Measurements from ENCODE around the gene ZNF91.
"Not testable (repeated sequence)": the region's sequence is repeated elsewhere in the genome, so short reads cannot be mapped to it uniquely, and the experiment has no call there.

Gene ZNF91

DNA sequence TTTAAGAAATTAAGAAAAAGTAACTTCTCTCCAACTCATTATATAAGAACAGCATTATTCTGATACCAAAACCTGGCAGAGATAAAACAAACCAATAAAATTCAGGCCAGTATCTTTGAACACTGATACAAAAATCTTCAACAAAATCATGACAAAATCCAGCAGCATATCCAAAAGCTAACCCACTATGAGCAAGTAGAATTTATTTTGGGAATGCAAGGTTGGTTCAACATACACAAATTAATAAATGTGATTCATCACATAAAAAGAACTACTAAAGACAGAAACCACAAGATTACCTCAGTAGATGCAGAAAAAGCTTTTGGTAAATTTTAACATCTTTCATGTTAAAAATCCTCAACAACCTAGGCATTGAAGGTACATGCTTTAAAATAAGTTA lies 12.3 kb downstream of the ZNF91 start:
- TF ChIP-seq, protein P1, sequence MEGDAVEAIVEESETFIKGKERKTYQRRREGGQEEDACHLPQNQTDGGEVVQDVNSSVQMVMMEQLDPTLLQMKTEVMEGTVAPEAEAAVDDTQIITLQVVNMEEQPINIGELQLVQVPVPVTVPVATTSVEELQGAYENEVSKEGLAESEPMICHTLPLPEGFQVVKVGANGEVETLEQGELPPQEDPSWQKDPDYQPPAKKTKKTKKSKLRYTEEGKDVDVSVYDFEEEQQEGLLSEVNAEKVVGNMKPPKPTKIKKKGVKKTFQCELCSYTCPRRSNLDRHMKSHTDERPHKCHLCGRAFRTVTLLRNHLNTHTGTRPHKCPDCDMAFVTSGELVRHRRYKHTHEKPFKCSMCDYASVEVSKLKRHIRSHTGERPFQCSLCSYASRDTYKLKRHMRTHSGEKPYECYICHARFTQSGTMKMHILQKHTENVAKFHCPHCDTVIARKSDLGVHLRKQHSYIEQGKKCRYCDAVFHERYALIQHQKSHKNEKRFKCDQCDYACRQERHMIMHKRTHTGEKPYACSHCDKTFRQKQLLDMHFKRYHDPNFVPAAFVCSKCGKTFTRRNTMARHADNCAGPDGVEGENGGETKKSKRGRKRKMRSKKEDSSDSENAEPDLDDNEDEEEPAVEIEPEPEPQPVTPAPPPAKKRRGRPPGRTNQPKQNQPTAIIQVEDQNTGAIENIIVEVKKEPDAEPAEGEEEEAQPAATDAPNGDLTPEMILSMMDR (conservative IDR thresholded peaks at IDR 0.05; ENCODE audit: low read length), result no peak
- H3K4me3 ChIP-seq (ENCODE audit: low read length), result no peak overlapping the region
- no peak for DNase-seq (ENCODE audit: low read depth)

DNA sequence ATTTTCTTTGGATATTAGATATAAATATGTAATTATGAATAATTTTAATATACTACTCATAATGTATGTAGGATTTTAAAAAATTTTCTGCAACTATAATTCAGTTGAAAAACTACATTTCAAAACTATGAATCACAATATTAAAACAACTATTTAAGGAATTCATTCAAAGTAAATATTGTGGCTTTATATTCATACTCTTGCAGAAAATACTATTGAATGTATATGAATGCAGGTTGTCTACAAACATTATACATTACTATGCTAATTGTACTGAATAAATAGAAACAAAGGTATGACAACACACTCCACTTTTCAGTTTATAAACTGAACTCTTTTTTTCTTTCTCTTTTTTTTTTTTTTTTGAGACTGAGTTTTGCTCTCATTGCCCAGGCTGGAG lies 14.2 kb downstream of the ZNF91 start:
- DNase-seq (ENCODE audit: low read depth), result no peak
- no peak overlapping the region for H3K4me3 ChIP-seq (ENCODE audit: low read length)
- TF ChIP-seq, protein P1 (conservative IDR thresholded peaks at IDR 0.05; ENCODE audit: low read length), result no peak

DNA sequence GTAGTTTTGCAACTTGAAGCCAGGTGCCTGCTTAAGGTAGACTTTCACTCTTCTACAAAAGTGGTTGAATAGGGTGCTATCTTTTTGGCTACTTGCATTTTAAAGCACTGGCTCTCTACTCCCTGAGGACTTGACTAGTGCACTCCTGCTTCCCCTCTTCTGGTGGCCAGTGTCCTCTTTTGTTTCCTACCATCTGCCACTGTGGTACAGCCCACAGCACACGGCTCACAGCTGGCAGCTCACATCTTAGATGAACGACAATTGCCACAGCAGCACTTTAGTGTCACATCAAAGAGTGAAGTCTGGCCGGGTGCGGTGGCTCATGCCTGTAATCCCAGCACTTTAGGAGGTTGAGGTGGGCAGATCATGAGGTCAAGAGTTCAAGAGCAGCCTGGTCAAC lies 15.6 kb downstream of the ZNF91 start:
- not testable (repeated sequence) for DNase-seq (ENCODE audit: low read depth); H3K4me3 ChIP-seq (ENCODE audit: low read length)

DNA sequence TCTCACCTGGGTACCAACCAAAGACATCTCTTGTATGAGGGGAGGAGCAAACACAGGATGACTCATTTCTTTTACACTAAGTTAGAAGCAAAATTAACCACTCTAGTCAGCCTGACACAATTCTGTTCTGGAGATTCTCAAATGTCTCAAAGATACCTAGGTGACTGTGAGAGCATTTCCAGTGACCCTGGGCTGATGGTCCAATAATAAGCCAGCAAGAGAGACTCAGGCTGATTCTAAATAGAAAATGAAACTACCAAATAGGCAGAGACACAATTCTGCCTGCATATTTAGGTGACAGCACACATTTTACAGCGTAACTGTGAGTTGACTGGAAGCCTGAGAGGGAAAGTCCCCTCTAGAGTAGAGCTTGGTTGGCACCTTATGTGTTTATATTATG lies 16.3 kb downstream of the ZNF91 start:
- no peak overlapping the region for H3K4me3 ChIP-seq (ENCODE audit: low read length)
- DNase-seq (ENCODE audit: low read depth), result no peak
- TF ChIP-seq, protein P1 (conservative IDR thresholded peaks at IDR 0.05; ENCODE audit: low read length), result no peak

DNA sequence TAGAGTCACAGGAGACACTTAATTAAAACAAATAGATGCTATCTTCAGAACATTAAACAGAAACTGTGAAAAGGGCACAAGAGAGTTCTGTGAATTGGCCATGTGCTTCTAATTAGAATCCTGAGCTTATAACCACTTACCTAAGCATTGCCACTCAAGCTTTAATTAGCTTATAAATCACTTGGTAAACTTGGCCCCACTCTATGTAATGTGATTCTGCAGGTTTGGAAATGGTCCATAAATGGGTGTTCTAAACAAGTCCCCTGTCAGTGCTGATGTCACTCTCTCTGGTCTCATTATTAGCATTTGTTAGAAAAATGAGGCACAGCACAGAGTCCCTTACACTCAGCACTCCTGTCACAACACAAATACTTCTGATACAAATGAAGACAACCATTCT lies 18.0 kb downstream of the ZNF91 start:
- no peak overlapping the region for H3K4me3 ChIP-seq (ENCODE audit: low read length)
- TF ChIP-seq, protein P1 (conservative IDR thresholded peaks at IDR 0.05; ENCODE audit: low read length), result no peak
- no peak for DNase-seq (ENCODE audit: low read depth)

DNA sequence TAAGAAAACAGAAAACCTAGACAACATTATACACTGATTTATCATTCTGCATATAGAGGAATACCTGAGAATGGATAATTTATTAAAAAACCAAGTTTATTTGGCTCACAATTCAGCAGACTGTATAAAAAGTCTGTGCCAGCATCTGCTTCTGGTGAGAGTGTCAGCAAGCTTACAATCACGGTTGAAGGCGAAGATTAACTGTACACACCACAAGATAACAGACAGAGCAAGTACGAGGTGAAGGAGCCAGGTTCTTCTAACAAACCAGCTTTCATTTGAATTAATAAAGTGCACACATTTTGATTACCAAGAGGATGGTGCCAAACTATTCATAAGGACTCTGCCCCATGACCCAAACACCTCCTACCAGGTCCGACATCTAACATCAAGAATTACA lies 28.8 kb downstream of the ZNF91 start:
- TF ChIP-seq, protein P1 (conservative IDR thresholded peaks at IDR 0.05; ENCODE audit: low read length), result no peak
- H3K4me3 ChIP-seq (ENCODE audit: low read length), result no peak overlapping the region
- DNase-seq (ENCODE audit: low read depth), result no peak

DNA sequence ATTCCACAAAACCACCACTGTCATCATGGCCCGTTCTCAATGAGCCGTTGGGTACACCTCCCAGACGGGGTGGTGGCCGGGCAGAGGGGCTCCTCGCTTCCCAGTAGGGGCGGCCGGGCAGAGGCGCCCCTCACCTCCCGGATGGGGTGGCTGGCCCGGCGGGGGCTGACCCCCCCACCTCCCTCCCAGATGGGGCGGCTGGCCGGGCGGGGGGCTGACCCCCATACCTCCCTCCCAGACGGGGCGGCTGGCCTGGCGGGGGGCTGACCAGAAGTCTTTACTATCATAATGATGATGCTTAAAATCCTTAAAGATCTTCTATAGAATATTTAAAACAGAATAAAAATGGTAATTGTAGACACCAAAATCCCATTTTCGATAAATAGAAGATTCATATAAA lies 29.2 kb downstream of the ZNF91 start:
- DNase-seq (ENCODE audit: low read depth); H3K4me3 ChIP-seq (ENCODE audit: low read length): not testable (repeated sequence)

DNA sequence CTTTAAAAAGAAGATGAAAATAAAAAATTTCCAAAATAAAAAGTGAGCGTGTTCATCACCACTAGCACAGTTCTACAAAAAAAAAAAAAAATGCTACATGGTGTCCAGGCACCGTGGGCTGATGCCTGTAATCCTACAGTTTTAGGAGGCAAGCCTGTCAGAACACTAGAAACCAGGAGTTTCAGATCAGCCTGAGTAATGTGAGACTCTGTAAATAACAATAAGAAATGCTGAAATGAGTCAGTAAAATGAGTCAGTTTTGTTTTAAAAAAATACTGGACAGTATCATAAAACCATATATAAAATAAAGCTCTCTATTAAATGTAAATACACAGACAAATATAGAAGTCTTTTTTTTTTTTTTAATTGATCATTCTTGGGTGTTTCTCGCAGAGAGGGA lies 30.0 kb downstream of the ZNF91 start:
- TF ChIP-seq, protein P1 (conservative IDR thresholded peaks at IDR 0.05; ENCODE audit: low read length), result no peak
- H3K4me3 ChIP-seq (ENCODE audit: low read length), result no peak overlapping the region
- no peak for DNase-seq (ENCODE audit: low read depth)

DNA sequence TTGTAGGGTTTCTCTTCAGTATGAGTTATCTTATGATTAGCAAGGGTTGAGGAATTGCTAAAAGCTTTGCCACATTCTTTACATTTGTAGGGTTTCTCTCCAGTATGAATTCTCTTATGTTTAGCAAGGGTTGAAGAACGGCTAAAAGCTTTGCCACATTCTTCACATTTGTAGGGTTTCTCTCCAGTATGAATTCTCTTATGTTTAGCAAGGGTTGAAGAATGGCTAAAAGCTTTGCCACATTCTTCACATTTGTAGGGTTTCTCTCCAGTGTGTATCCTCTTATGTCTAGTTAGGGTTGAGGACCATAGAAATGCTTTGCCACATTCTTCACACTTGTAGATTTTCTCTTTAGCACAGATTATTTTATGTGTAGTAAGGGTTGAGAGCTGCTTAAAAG lies 33.4 kb downstream of the ZNF91 start:
- not testable (repeated sequence) for DNase-seq (ENCODE audit: low read depth); H3K4me3 ChIP-seq (ENCODE audit: low read length)

All from AG10803 (cell line).